KMS-11 (cell line): ENCODE data around the gene STX12.
A peak's percentile ranks its signal among the peaks of the same experiment; 100 is the strongest.

Experiments used
- H2AFZ ChIP-seq: fragments of 200-600 bp; sonication (generic); 2 replicates; pipeline ENCODE4 v1.6.1; 2016; ENCODE audit warnings: antibody characterized with exemption, mixed run types, low read depth
- H3K27ac ChIP-seq: fragments of 200-600 bp; sonication (generic); 2 replicates; pipeline ENCODE4 v1.6.1; 2016; ENCODE audit warnings: mild to moderate bottlenecking, mixed run types
- H3K27me3 ChIP-seq: fragments of 200-600 bp; sonication (generic); 2 replicates; pipeline ENCODE4 v1.6.1; 2017; ENCODE audit warnings: mild to moderate bottlenecking, low read depth, mixed run types, moderate library complexity; ENCODE audit not compliant: insufficient read depth
- H3K36me3 ChIP-seq: fragments of 200-600 bp; sonication (generic); 2 replicates; pipeline ENCODE4 v1.6.1; 2017; ENCODE audit warnings: mild to moderate bottlenecking, mixed run types; ENCODE audit not compliant: insufficient read depth
- H3K4me1 ChIP-seq: fragments of 200-600 bp; sonication (generic); 2 replicates; pipeline ENCODE4 v1.6.1; 2016; ENCODE audit warnings: mild to moderate bottlenecking, low read depth, mixed run types; ENCODE audit not compliant: poor library complexity, severe bottlenecking
- H3K4me2 ChIP-seq: fragments of 200-600 bp; sonication (generic); 2 replicates; pipeline ENCODE4 v1.7.0; 2016; ENCODE audit warnings: mild to moderate bottlenecking, mixed run types
- H3K4me3 ChIP-seq: fragments of 200-600 bp; sonication (generic); IDR thresholded peaks from 2 replicates; pipeline ENCODE4 v1.6.1; 2017; ENCODE audit warnings: low read depth, low read length, mixed read lengths; ENCODE audit not compliant: insufficient read depth
- H3K79me2 ChIP-seq: fragments of 200-600 bp; sonication (generic); 2 replicates; pipeline ENCODE4 v1.6.1; 2016; ENCODE audit warnings: low read depth, mixed run types; ENCODE audit not compliant: insufficient read depth
- H3K9ac ChIP-seq: fragments of 200-600 bp; sonication (generic); 2 replicates; pipeline ENCODE4 v1.6.1; 2016; ENCODE audit warnings: mild to moderate bottlenecking, mixed run types
- H4K20me1 ChIP-seq: fragments of 200-600 bp; sonication (generic); 2 replicates; pipeline ENCODE4 v1.6.1; 2016; ENCODE audit warnings: mild to moderate bottlenecking, mixed run types; ENCODE audit not compliant: insufficient read depth
- CTCF ChIP-seq: fragments of 200-600 bp; sonication (generic); conservative IDR thresholded peaks from 2 replicates; pipeline ENCODE4 v1.6.1; 2017; ENCODE audit warnings: low read depth, mild to moderate bottlenecking, antibody characterized with exemption, low read length, moderate library complexity, mixed read lengths

STX12 gene

GRCh38 chr1:27858072-27858948 is 85.3 kb downstream of the STX12 start:
- H3K4me2 ChIP-seq = peak overlapping the region; percentile 8; the same call in 1 of the 2 replicates
- no peaks in the 10 kb centered on the region for H3K27me3 ChIP-seq
- peak overlapping the region; percentile 55; the same call in 1 of the 2 replicates for H2AFZ ChIP-seq
- TF ChIP-seq CTCF = peak; percentile 96
- H3K36me3 ChIP-seq = no peaks in the 10 kb centered on the region
- H3K4me3 ChIP-seq = no peak overlapping the region
- H3K4me1 ChIP-seq = peaks cover 6% of the 10 kb centered on the region
- no peaks in the 10 kb centered on the region for H3K79me2 ChIP-seq
- no peak overlapping the region for H3K9ac ChIP-seq
- no peak overlapping the region for H3K27ac ChIP-seq
- no peaks in the 10 kb centered on the region for H4K20me1 ChIP-seq

GRCh38 chr1:27858949-27859576 is 86.0 kb downstream of the STX12 start:
- Histone ChIP-seq H3K4me1 (peaks cover 9% of the 10 kb centered on the region), H3K27me3 (no peaks in the 10 kb centered on the region), H3K4me2 (no peak overlapping the region), H3K36me3 (no peaks in the 10 kb centered on the region), H3K27ac (no peak overlapping the region), H4K20me1 (no peaks in the 10 kb centered on the region), H2AFZ (no peak overlapping the region; the same call in 1 of the 2 replicates), H3K9ac (no peak overlapping the region), H3K79me2 (no peaks in the 10 kb centered on the region), H3K4me3 (no peak overlapping the region)
- no peak for TF ChIP-seq CTCF

GRCh38 chr1:27861436-27861835 is 88.4 kb downstream of the STX12 start:
- Histone ChIP-seq H3K4me1 (peaks cover 13% of the 10 kb centered on the region), H3K79me2 (no peaks in the 10 kb centered on the region), H4K20me1 (no peaks in the 10 kb centered on the region), H3K9ac (no peak overlapping the region), H3K4me3 (no peak overlapping the region), H3K27me3 (no peaks in the 10 kb centered on the region), H3K4me2 (no peak overlapping the region), H3K27ac (no peak overlapping the region), H2AFZ (no peak overlapping the region), H3K36me3 (no peaks in the 10 kb centered on the region)
- TF ChIP-seq CTCF = no peak

GRCh38 chr1:27862004-27862403 is 89.0 kb downstream of the STX12 start:
- no peaks in the 10 kb centered on the region for H4K20me1 ChIP-seq
- no peak for TF ChIP-seq CTCF
- no peaks in the 10 kb centered on the region for H3K36me3 ChIP-seq
- no peak overlapping the region for H3K27ac ChIP-seq
- no peaks in the 10 kb centered on the region for H3K27me3 ChIP-seq
- no peak overlapping the region for H3K4me2 ChIP-seq
- no peak overlapping the region for H2AFZ ChIP-seq
- H3K4me3 ChIP-seq = no peak overlapping the region
- peaks cover 13% of the 10 kb centered on the region for H3K4me1 ChIP-seq
- H3K9ac ChIP-seq = no peak overlapping the region
- no peaks in the 10 kb centered on the region for H3K79me2 ChIP-seq
